AML-193 (cell line): ENCODE data around the gene HES5.
"Not testable (repeated sequence)": the region's sequence is repeated elsewhere in the genome, so short reads cannot be mapped to it uniquely, and the experiment has no call there.

Experiments
- DNase-seq, 2 experiments: peaks; one replicate each; lab custom pipeline; 2025; lab: John Stamatoyannopoulos, UW

HES5 gene

GRCh38 chr1:2529784-2530512 is at the start of gene HES5:
HES5 (minus strand) TSS chr1:2530263; CDS start chr1:2530164, 99 bp downstream.
- no peak for DNase-seq

- DNase-seq = no peak
Measured at GRCh38 chr1:2578758-2579118, 48.7 kb upstream of the HES5 start.

- not testable (repeated sequence) for DNase-seq
Measured at GRCh38 chr1:2577565-2578075, 47.6 kb upstream of the HES5 start.

- DNase-seq = no peak
Measured at GRCh38 chr1:2575801-2576663, 46.0 kb upstream of the HES5 start.

- no peak for DNase-seq
Measured at GRCh38 chr1:2574350-2574749, 44.3 kb upstream of the HES5 start.

GRCh38 chr1:2573250-2573920 is 43.3 kb upstream of the HES5 start:
- DNase-seq = no peak

- no peak for DNase-seq
Measured at GRCh38 chr1:2571348-2571747, 41.3 kb upstream of the HES5 start.

GRCh38 chr1:2570332-2570731 is 40.3 kb upstream of the HES5 start:
- DNase-seq = no peak

- DNase-seq = not testable (repeated sequence)
Measured at GRCh38 chr1:2569703-2570102, 39.6 kb upstream of the HES5 start.

- no peak for DNase-seq
Measured at GRCh38 chr1:2569060-2569459, 39.0 kb upstream of the HES5 start.

GRCh38 chr1:2568187-2568816 is 38.2 kb upstream of the HES5 start:
- DNase-seq = not testable (repeated sequence)

GRCh38 chr1:2567083-2567679 is 37.1 kb upstream of the HES5 start:
- DNase-seq = no peak

GRCh38 chr1:2566101-2567045 is 36.3 kb upstream of the HES5 start:
- DNase-seq = no peak

- no peak for DNase-seq
Measured at GRCh38 chr1:2564815-2565374, 34.8 kb upstream of the HES5 start.

- DNase-seq = no peak
Measured at GRCh38 chr1:2564006-2564814, 34.1 kb upstream of the HES5 start.

GRCh38 chr1:2563205-2563604 is 33.1 kb upstream of the HES5 start:
- DNase-seq = no peak

- DNase-seq = no peak
Measured at GRCh38 chr1:2561898-2562895, 32.1 kb upstream of the HES5 start.

- no peak for DNase-seq
Measured at GRCh38 chr1:2561446-2561845, 31.4 kb upstream of the HES5 start.
